Measurements from ENCODE around the gene SLC12A5. TPM values are rescaled to one million over a fixed set of nuclear protein-coding genes. Genes with fewer than 3 reads are reported as not detected.
"Not testable (repeated sequence)": the region's sequence is repeated elsewhere in the genome, so short reads cannot be mapped to it uniquely, and the experiment has no call there.

Gene SLC12A5
- total RNA-seq, result not detected

GRCh38 chr20:46028772-46029371 lies at the start of gene SLC12A5:
SLC12A5 (plus strand) TSS chr20:46029215; CDS start chr20:46029345, 130 bp downstream.
- Mint-ChIP-seq H3K27me3 (ENCODE audit: low read depth) (peaks cover 71% of the 10 kb centered on the region), H3K4me1 (ENCODE audit: low read depth) (no peaks in the 10 kb centered on the region)
- no peak for DNase-seq

GRCh38 chr20:45981261-45981660 lies 47.8 kb upstream of the SLC12A5 start:
- Mint-ChIP-seq H3K27me3 (ENCODE audit: low read depth) (peaks cover 1% of the 10 kb centered on the region), H3K4me1 (ENCODE audit: low read depth) (peaks cover 2% of the 10 kb centered on the region), H3K4me3 (no peak overlapping the region), H3K36me3 (ENCODE audit: insufficient read depth) (no peaks in the 10 kb centered on the region), H3K9me3 (no peaks in the 10 kb centered on the region)
- ATAC-seq (no peak), DNase-seq (no peak)

More at GRCh38 chr20:46028772-46029371, at the start of gene SLC12A5:
- no peak within 1 kb of the TSS for H3K4me3 Mint-ChIP-seq
- no peaks in the 10 kb centered on the region for H3K36me3 Mint-ChIP-seq (ENCODE audit: insufficient read depth)
- no peaks in the 10 kb centered on the region for H3K9me3 Mint-ChIP-seq
- ATAC-seq, result no peak

GRCh38 chr20:45983279-45983743 lies 45.7 kb upstream of the SLC12A5 start:
- no peak for DNase-seq
- H3K36me3 Mint-ChIP-seq (ENCODE audit: insufficient read depth), result no peaks in the 10 kb centered on the region
- H3K4me1 Mint-ChIP-seq (ENCODE audit: low read depth), result peaks cover 4% of the 10 kb centered on the region
- H3K27me3 Mint-ChIP-seq (ENCODE audit: low read depth), result peaks cover 4% of the 10 kb centered on the region
- no peaks in the 10 kb centered on the region for H3K9me3 Mint-ChIP-seq
- H3K4me3 Mint-ChIP-seq, result no peak overlapping the region
- ATAC-seq, result no peak

GRCh38 chr20:45985573-45985972 lies 43.4 kb upstream of the SLC12A5 start:
- Mint-ChIP-seq H3K9me3 (no peaks in the 10 kb centered on the region), H3K27me3 (ENCODE audit: low read depth) (peaks cover 6% of the 10 kb centered on the region), H3K4me3 (no peak overlapping the region), H3K36me3 (ENCODE audit: insufficient read depth) (no peaks in the 10 kb centered on the region), H3K4me1 (ENCODE audit: low read depth) (peaks cover 4% of the 10 kb centered on the region)
- no peak for DNase-seq
- no peak for ATAC-seq

- H3K4me3 Mint-ChIP-seq, result no peak overlapping the region
- H3K27me3 Mint-ChIP-seq (ENCODE audit: low read depth), result peaks cover 6% of the 10 kb centered on the region
- no peaks in the 10 kb centered on the region for H3K9me3 Mint-ChIP-seq
- peak; percentile 73 for DNase-seq
- peak; percentile 96 to 99 for ATAC-seq
- peaks cover 4% of the 10 kb centered on the region for H3K4me1 Mint-ChIP-seq (ENCODE audit: low read depth)
- H3K36me3 Mint-ChIP-seq (ENCODE audit: insufficient read depth), result no peaks in the 10 kb centered on the region
Observed at GRCh38 chr20:45987108-45987780, 41.8 kb upstream of the SLC12A5 start.

GRCh38 chr20:45988830-45989229 lies 40.2 kb upstream of the SLC12A5 start:
- H3K27me3 Mint-ChIP-seq (ENCODE audit: low read depth); H3K9me3 Mint-ChIP-seq; H3K4me3 Mint-ChIP-seq; ATAC-seq; H3K4me1 Mint-ChIP-seq (ENCODE audit: low read depth); DNase-seq; H3K36me3 Mint-ChIP-seq (ENCODE audit: insufficient read depth): not testable (repeated sequence)

GRCh38 chr20:45991616-45992015 lies 37.4 kb upstream of the SLC12A5 start:
- no peaks in the 10 kb centered on the region for H3K9me3 Mint-ChIP-seq
- no peak for DNase-seq
- no peaks in the 10 kb centered on the region for H3K36me3 Mint-ChIP-seq (ENCODE audit: insufficient read depth)
- ATAC-seq, result no peak
- no peak overlapping the region for H3K4me3 Mint-ChIP-seq
- peaks cover 4% of the 10 kb centered on the region for H3K27me3 Mint-ChIP-seq (ENCODE audit: low read depth)
- peaks cover 13% of the 10 kb centered on the region for H3K4me1 Mint-ChIP-seq (ENCODE audit: low read depth)

GRCh38 chr20:45993197-45993951 lies 35.6 kb upstream of the SLC12A5 start:
- Mint-ChIP-seq H3K4me3 (no peak overlapping the region), H3K9me3 (no peaks in the 10 kb centered on the region), H3K4me1 (ENCODE audit: low read depth) (peaks cover 28% of the 10 kb centered on the region), H3K36me3 (ENCODE audit: insufficient read depth) (no peaks in the 10 kb centered on the region), H3K27me3 (ENCODE audit: low read depth) (peaks cover under 1% of the 10 kb centered on the region)
- ATAC-seq (peak in 1 of 2 donors; percentile 60), DNase-seq (no peak)

GRCh38 chr20:45994761-45995493 lies 34.1 kb upstream of the SLC12A5 start:
- Mint-ChIP-seq H3K9me3 (no peaks in the 10 kb centered on the region), H3K36me3 (ENCODE audit: insufficient read depth) (no peaks in the 10 kb centered on the region), H3K4me1 (ENCODE audit: low read depth) (peaks cover 44% of the 10 kb centered on the region), H3K27me3 (ENCODE audit: low read depth) (no peaks in the 10 kb centered on the region), H3K4me3 (no peak overlapping the region)
- ATAC-seq (no peak), DNase-seq (no peak)

- ATAC-seq; H3K36me3 Mint-ChIP-seq (ENCODE audit: insufficient read depth); H3K4me3 Mint-ChIP-seq; H3K9me3 Mint-ChIP-seq; DNase-seq; H3K27me3 Mint-ChIP-seq (ENCODE audit: low read depth): not testable (repeated sequence)
- H3K4me1 Mint-ChIP-seq (ENCODE audit: low read depth), result peaks cover 50% of the 10 kb centered on the region
Observed at GRCh38 chr20:45995495-45996097, 33.4 kb upstream of the SLC12A5 start.

GRCh38 chr20:45997187-45997586 lies 31.8 kb upstream of the SLC12A5 start:
- H3K4me3 Mint-ChIP-seq, result no peak overlapping the region
- ATAC-seq, result no peak

GRCh38 chr20:45998337-45998736 lies 30.7 kb upstream of the SLC12A5 start:
- H3K27me3 Mint-ChIP-seq (ENCODE audit: low read depth), result no peaks in the 10 kb centered on the region
- no peaks in the 10 kb centered on the region for H3K9me3 Mint-ChIP-seq
- peaks cover 67% of the 10 kb centered on the region for H3K4me1 Mint-ChIP-seq (ENCODE audit: low read depth)
- H3K36me3 Mint-ChIP-seq (ENCODE audit: insufficient read depth), result no peaks in the 10 kb centered on the region
- ATAC-seq (peak in 1 of 2 donors; percentile 20), DNase-seq (no peak)
- no peak overlapping the region for H3K4me3 Mint-ChIP-seq

More at GRCh38 chr20:45997187-45997586, 31.8 kb upstream of the SLC12A5 start:
- H3K27me3 Mint-ChIP-seq (ENCODE audit: low read depth), result no peaks in the 10 kb centered on the region
- H3K9me3 Mint-ChIP-seq, result no peaks in the 10 kb centered on the region
- DNase-seq, result no peak
- peaks cover 62% of the 10 kb centered on the region for H3K4me1 Mint-ChIP-seq (ENCODE audit: low read depth)
- H3K36me3 Mint-ChIP-seq (ENCODE audit: insufficient read depth), result no peaks in the 10 kb centered on the region

GRCh38 chr20:45998761-45999160 lies 30.3 kb upstream of the SLC12A5 start:
- H3K36me3 Mint-ChIP-seq (ENCODE audit: insufficient read depth), result no peaks in the 10 kb centered on the region
- ATAC-seq (peak; percentile 70 to 79), DNase-seq (no peak)
- no peaks in the 10 kb centered on the region for H3K27me3 Mint-ChIP-seq (ENCODE audit: low read depth)
- peaks cover 71% of the 10 kb centered on the region for H3K4me1 Mint-ChIP-seq (ENCODE audit: low read depth)
- H3K9me3 Mint-ChIP-seq, result no peaks in the 10 kb centered on the region
- H3K4me3 Mint-ChIP-seq, result no peak overlapping the region

Measured in activated T-cell treated with anti-CD3 and anti-CD28 coated beads, Interleukin-2, amount 50 U/mL, for 4 hours (primary cell).